ENCODE measurements around the gene ARF1.

ARF1 gene

DNA sequence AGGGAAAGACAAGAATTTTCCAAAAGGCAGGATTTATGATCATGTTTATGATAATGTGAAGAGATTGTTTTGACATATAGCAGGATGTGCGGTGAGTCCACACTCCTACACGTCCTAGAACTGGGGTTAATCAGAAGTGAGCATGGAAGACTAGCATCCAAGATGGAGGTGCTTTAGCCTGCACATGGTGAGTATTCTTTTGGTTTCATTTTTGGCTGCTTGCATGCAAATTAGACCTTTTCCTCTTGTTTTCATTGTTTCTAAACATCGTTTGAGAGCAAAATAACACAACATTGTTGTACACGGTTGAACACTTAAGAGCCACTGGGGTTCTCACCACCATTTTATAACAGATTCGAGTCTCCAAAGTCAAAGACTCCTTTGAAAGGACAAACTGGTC is 42.7 kb downstream of the ARF1 start:
- TF ChIP-seq RAD21 (IDR thresholded peaks at IDR 0.05; ENCODE audit: low read depth): no peak
- TF ChIP-seq, protein P1, sequence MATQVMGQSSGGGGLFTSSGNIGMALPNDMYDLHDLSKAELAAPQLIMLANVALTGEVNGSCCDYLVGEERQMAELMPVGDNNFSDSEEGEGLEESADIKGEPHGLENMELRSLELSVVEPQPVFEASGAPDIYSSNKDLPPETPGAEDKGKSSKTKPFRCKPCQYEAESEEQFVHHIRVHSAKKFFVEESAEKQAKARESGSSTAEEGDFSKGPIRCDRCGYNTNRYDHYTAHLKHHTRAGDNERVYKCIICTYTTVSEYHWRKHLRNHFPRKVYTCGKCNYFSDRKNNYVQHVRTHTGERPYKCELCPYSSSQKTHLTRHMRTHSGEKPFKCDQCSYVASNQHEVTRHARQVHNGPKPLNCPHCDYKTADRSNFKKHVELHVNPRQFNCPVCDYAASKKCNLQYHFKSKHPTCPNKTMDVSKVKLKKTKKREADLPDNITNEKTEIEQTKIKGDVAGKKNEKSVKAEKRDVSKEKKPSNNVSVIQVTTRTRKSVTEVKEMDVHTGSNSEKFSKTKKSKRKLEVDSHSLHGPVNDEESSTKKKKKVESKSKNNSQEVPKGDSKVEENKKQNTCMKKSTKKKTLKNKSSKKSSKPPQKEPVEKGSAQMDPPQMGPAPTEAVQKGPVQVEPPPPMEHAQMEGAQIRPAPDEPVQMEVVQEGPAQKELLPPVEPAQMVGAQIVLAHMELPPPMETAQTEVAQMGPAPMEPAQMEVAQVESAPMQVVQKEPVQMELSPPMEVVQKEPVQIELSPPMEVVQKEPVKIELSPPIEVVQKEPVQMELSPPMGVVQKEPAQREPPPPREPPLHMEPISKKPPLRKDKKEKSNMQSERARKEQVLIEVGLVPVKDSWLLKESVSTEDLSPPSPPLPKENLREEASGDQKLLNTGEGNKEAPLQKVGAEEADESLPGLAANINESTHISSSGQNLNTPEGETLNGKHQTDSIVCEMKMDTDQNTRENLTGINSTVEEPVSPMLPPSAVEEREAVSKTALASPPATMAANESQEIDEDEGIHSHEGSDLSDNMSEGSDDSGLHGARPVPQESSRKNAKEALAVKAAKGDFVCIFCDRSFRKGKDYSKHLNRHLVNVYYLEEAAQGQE (IDR thresholded peaks at IDR 0.05; ENCODE audit: low read depth): no peak
- no peak for TF ChIP-seq EP300 (IDR thresholded peaks at IDR 0.05; ENCODE audit: borderline replicate concordance)
- TF ChIP-seq FOXM1 (IDR thresholded peaks at IDR 0.05; ENCODE audit: borderline replicate concordance, low read depth): no peak
- no peak for TF ChIP-seq TEAD4 (IDR thresholded peaks at IDR 0.05)
- no peak for TF ChIP-seq ZBTB7A (IDR thresholded peaks at IDR 0.05; ENCODE audit: low read depth)
- TF ChIP-seq, protein P2, sequence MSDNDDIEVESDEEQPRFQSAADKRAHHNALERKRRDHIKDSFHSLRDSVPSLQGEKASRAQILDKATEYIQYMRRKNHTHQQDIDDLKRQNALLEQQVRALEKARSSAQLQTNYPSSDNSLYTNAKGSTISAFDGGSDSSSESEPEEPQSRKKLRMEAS (IDR thresholded peaks at IDR 0.05): no peak
- TF ChIP-seq TAF1 (IDR thresholded peaks at IDR 0.05; ENCODE audit: low read depth): no peak
- TF ChIP-seq, protein P3, sequence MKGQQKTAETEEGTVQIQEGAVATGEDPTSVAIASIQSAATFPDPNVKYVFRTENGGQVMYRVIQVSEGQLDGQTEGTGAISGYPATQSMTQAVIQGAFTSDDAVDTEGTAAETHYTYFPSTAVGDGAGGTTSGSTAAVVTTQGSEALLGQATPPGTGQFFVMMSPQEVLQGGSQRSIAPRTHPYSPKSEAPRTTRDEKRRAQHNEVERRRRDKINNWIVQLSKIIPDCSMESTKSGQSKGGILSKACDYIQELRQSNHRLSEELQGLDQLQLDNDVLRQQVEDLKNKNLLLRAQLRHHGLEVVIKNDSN (IDR thresholded peaks at IDR 0.05): no peak
- no peak for TF ChIP-seq NFIC (IDR thresholded peaks at IDR 0.05)
- TF ChIP-seq CEBPB (IDR thresholded peaks at IDR 0.05): no peak
- no peak for TF ChIP-seq EGR1 (IDR thresholded peaks at IDR 0.05)
- TF ChIP-seq TCF12 (IDR thresholded peaks at IDR 0.05; ENCODE audit: low read depth): no peak
- no peak for TF ChIP-seq YY1 (IDR thresholded peaks at IDR 0.05; ENCODE audit: low read depth)
- TF ChIP-seq CREB1 (IDR thresholded peaks at IDR 0.05; ENCODE audit: low read depth): no peak

DNA sequence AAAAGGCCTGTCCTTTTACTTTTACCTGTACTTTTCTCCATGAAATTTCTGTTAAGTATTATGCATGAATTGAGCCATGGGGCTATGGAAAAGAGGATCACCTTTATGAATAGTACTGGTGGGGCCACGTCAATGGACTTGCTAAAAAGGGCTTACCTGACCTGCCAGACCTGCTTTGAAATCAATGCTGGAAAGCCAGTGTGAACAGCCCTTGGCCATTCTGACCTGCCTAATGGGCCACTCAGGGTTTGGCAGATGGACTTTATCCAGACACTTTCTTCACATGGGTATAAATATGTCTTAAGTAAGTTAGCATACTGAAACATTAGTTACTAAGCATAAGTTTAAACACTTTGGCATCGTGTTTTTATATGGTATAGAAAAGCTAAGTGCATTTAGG is 49.3 kb downstream of the ARF1 start:
- no peak for TF ChIP-seq ZBTB7A (IDR thresholded peaks at IDR 0.05; ENCODE audit: low read depth)
- TF ChIP-seq EGR1 (IDR thresholded peaks at IDR 0.05): no peak
- TF ChIP-seq, protein P2 (IDR thresholded peaks at IDR 0.05): no peak

DNA sequence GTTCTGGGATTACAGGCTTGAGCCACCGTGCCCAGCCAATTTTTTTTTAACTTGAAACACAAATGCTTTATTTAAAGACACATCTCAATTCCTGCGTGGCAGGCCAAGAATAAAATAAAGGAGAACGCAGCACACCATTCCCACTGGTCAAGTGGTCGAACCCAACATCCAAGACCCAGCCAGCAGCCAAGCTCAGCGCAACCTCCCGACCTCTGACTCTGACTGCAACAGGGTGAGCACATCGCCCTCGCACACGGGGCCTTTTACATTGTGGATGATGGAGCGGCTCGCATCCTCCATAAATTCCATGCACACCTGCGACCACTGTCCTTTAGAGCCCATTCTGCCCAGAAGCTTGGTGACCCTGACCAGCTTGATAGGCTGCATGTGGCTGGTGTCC is 52.1 kb downstream of the ARF1 start:
- TF ChIP-seq, protein P3 (IDR thresholded peaks at IDR 0.05): no peak
- TF ChIP-seq NFIC (IDR thresholded peaks at IDR 0.05): no peak
- TF ChIP-seq CREB1 (IDR thresholded peaks at IDR 0.05; ENCODE audit: low read depth): no peak
- TF ChIP-seq ZBTB7A (IDR thresholded peaks at IDR 0.05; ENCODE audit: low read depth): no peak
- TF ChIP-seq EP300 (IDR thresholded peaks at IDR 0.05; ENCODE audit: borderline replicate concordance): no peak
- TF ChIP-seq YY1 (IDR thresholded peaks at IDR 0.05; ENCODE audit: low read depth): no peak
- TF ChIP-seq EGR1 (IDR thresholded peaks at IDR 0.05): no peak
- no peak for TF ChIP-seq TAF1 (IDR thresholded peaks at IDR 0.05; ENCODE audit: low read depth)
- TF ChIP-seq CEBPB (IDR thresholded peaks at IDR 0.05): no peak

DNA sequence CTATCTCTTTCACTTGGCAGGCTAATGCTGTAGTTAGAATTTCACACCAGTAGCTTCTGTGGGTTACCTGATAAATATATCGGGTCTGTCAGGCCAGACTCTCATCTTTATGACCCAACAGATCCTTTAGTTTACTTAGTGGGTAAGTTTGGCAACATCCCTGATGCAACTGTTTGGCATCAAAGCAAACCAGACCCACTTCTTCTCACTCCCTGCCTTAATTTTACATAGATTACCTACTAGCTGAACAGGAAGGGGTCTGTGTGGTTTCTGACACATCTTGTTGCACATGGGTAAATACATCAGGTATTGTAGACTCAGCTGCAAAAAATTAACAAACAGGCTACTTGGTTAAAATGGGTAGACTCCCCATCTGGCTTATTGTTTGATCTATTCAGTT is 54.4 kb downstream of the ARF1 start:
- TF ChIP-seq EP300 (IDR thresholded peaks at IDR 0.05; ENCODE audit: borderline replicate concordance) (no peak), EGR1 (IDR thresholded peaks at IDR 0.05) (no peak)

DNA sequence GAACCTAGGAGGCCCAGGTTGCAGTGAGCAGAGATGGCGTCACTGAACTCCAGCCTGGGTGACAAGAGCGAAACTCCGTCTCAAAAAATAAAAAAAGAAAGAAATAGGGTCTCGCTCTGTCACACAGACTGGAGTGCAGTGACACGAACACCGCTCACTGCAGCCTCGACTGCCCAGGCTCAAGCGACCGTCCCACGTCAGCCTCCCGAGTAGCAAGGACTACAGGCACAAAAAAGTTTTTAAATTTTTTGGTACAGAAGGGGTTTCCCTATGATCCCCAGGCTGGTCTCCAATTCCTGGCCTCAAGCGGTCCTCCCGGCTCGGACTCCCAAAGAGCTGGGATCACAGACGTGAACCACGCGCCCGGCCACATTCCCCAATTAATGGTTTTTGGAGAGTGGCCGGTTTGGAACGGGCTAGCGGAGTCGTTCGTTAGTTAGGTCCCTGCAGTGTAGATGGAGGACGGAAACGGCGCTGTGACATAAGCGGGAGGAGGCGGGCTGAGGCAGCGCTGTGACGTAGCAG is 57.0 kb downstream of the ARF1 start:
- TF ChIP-seq YY1 (IDR thresholded peaks at IDR 0.05; ENCODE audit: low read depth) (peak; percentile 61), NFIC (IDR thresholded peaks at IDR 0.05) (no peak)
- TF ChIP-seq, protein P1 (IDR thresholded peaks at IDR 0.05; ENCODE audit: low read depth): no peak

DNA sequence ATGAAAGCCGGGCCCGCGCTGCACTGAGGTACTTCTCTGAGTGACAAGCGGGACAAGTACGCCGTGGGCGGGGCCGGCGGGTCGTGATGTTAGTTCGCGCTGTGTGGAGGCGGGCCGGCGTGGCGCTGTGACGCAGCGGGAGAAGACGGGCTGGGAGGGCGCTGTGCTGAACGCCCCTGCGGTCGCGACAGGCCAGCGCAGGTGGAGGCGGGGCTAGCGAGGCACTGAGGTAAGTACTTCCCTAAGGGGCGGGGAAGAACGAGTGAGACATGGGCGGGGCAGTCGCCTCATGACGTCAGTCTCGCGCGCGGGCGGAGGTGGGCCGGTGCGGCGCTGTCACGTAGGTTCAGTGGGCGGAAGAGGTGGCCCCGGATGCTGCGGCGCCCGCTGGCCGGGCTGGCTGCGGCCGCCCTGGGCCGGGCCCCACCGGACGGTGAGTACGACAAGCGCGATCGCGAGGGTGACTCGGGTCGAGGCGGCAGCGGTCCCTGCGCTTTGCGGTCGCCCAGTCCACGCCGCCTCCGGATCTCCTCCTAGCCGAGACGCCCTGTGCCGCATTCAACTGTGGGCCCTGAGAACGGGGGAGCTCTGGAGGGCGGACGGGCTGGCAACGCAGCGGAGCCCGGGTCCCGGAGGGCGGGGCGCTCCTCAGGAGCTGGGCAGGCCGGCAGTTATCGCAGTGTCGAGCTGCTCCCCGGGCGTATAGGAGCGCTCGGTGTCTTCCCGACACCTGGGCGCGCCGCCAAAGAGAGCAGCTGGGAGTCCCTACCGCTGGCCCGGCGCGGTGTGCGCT is 57.6 kb downstream of the ARF1 start, which contains the start of gene GUK1:
Gene GUK1 (plus strand): TSS at position 349 of the 793 bp plus-strand sequence. CDS start 24 bp downstream, at position 373.
- TF ChIP-seq CEBPB (IDR thresholded peaks at IDR 0.05) (no peak), TAF1 (IDR thresholded peaks at IDR 0.05; ENCODE audit: low read depth) (no peak; the same call in 1 of the 2 replicates), RAD21 (IDR thresholded peaks at IDR 0.05; ENCODE audit: low read depth) (0 out of 2 replicates have a peak, but pooled peaks have one; percentile 3), ZBTB7A (IDR thresholded peaks at IDR 0.05; ENCODE audit: low read depth) (no peak), EGR1 (IDR thresholded peaks at IDR 0.05) (peak; percentile 74), CREB1 (IDR thresholded peaks at IDR 0.05; ENCODE audit: low read depth) (peak; percentile 91)
- TF ChIP-seq, protein P2 (IDR thresholded peaks at IDR 0.05): peak; percentile 52

Measured in Ishikawa (cell line).